PFSK-1 (cell line): ENCODE measurements around the gene RBBP4.
A peak's percentile ranks its signal among the peaks of the same experiment; 100 is the strongest.

Experiments used
- FOXP2 ChIP-seq: optimal IDR thresholded peaks from 2 replicates; pipeline ENCODE3; 2011; ENCODE audit warnings: borderline replicate concordance, control low read depth, inconsistent platforms; ENCODE audit not compliant: insufficient read depth; ENCODE audit errors: extremely low read length, extremely low read depth
- POLR2AphosphoS5 ChIP-seq: IDR thresholded peaks from 2 replicates; pipeline ENCODE4 v1.6.1; 2012; ENCODE audit warnings: low read depth, mild to moderate bottlenecking, control low read depth, low read length, moderate library complexity
- SIN3A ChIP-seq: IDR thresholded peaks from 2 replicates; pipeline ENCODE4 v1.6.1; 2012; ENCODE audit warnings: mild to moderate bottlenecking, low read length, moderate library complexity, borderline replicate concordance; ENCODE audit not compliant: insufficient read depth
- TAF1 ChIP-seq: IDR thresholded peaks from 2 replicates; pipeline ENCODE4 v1.6.1; 2012; ENCODE audit warnings: low read length, control low read depth, borderline replicate concordance; ENCODE audit not compliant: insufficient read depth
- TF ChIP-seq, protein P1 (sequence below), 2 experiments: IDR thresholded peaks; 2 replicates each; pipeline versions ENCODE4 v1.6.1 to v1.8.0; 2011 to 2012; ENCODE audit warnings: low read depth in 2 of 2, low read length in 2 of 2, control low read depth in 1 of 2, inconsistent platforms in 1 of 2, mild to moderate bottlenecking in 1 of 2, moderate library complexity in 1 of 2; ENCODE audit not compliant: insufficient read depth in 1 of 2

GRCh38 chr1:32695098-32695904 is 44.3 kb downstream of the RBBP4 start:
- TF ChIP-seq POLR2AphosphoS5 (no peak), TAF1 (no peak), FOXP2 (peak; percentile 53), SIN3A (no peak)
- TF ChIP-seq, protein P1, sequence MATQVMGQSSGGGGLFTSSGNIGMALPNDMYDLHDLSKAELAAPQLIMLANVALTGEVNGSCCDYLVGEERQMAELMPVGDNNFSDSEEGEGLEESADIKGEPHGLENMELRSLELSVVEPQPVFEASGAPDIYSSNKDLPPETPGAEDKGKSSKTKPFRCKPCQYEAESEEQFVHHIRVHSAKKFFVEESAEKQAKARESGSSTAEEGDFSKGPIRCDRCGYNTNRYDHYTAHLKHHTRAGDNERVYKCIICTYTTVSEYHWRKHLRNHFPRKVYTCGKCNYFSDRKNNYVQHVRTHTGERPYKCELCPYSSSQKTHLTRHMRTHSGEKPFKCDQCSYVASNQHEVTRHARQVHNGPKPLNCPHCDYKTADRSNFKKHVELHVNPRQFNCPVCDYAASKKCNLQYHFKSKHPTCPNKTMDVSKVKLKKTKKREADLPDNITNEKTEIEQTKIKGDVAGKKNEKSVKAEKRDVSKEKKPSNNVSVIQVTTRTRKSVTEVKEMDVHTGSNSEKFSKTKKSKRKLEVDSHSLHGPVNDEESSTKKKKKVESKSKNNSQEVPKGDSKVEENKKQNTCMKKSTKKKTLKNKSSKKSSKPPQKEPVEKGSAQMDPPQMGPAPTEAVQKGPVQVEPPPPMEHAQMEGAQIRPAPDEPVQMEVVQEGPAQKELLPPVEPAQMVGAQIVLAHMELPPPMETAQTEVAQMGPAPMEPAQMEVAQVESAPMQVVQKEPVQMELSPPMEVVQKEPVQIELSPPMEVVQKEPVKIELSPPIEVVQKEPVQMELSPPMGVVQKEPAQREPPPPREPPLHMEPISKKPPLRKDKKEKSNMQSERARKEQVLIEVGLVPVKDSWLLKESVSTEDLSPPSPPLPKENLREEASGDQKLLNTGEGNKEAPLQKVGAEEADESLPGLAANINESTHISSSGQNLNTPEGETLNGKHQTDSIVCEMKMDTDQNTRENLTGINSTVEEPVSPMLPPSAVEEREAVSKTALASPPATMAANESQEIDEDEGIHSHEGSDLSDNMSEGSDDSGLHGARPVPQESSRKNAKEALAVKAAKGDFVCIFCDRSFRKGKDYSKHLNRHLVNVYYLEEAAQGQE (IDR thresholded peaks at IDR 0.05; ENCODE audit: insufficient read depth in 1 of 2, low read depth in 2 of 2, low read length in 2 of 2), result no peak; a peak in 1 of 4 replicates
